Suprapubic skin (tissue), 3 donors: ENCODE measurements around the gene ZMAT5.

Experiments
- CTCF ChIP-seq, 2 donors: fragments of 200-600 bp in 1 of 2; fragments of 450-650 bp in 1 of 2; sonication (generic) in 1 of 2; IDR thresholded peaks; one replicate each; pipeline ENCODE4 v1.5.1; 2016 to 2019; ENCODE audit warnings: antibody characterized with exemption in 2 of 2, mild to moderate bottlenecking in 1 of 2, moderate library complexity in 1 of 2
- POLR2A ChIP-seq, 2 donors: fragments of 450-650 bp; IDR thresholded peaks; one replicate each; pipeline ENCODE4 v1.6.1; 2017; ENCODE audit warnings: antibody characterized with exemption in 2 of 2, mild to moderate bottlenecking in 2 of 2, moderate library complexity in 2 of 2

- TF ChIP-seq POLR2A (IDR thresholded peaks at IDR 0.05) (no peak), CTCF (IDR thresholded peaks at IDR 0.05) (no peak)
Measured at GRCh38 chr22:29713156-29713727, 53.6 kb downstream of the ZMAT5 start.
